HepG2 (cell line): ENCODE results near the gene ZNF749. TPM values are rescaled to one million over a fixed set of nuclear protein-coding genes. Genes with fewer than 3 reads are reported as not detected.

Source experiments
- DMAP1 ChIP-seq: IDR thresholded peaks from 2 replicates; pipeline ENCODE4 v1.6.1; 2016
- DR1 ChIP-seq: sonication (generic); formaldehyde crosslinking; IDR thresholded peaks from 2 replicates; pipeline ENCODE4 v1.8.0; 2021; ENCODE audit warnings: mild to moderate bottlenecking, missing genetic modification reagents, inconsistent platforms
- ELF4 ChIP-seq: sonication (generic); formaldehyde crosslinking; IDR thresholded peaks from 2 replicates; pipeline ENCODE4 v1.5.0; 2020; ENCODE audit warnings: missing genetic modification reagents, mild to moderate bottlenecking, moderate library complexity, borderline replicate concordance
- GPBP1L1 ChIP-seq: sonication (generic); formaldehyde crosslinking; IDR thresholded peaks from 2 replicates; pipeline ENCODE4 v1.5.0; 2020; ENCODE audit warnings: mild to moderate bottlenecking, missing genetic modification reagents
- HDAC6 ChIP-seq: fragments of 200-600 bp; sonication (generic); IDR thresholded peaks from 2 replicates; pipeline ENCODE4 v1.7.0; 2017; ENCODE audit warnings: mild to moderate bottlenecking, antibody characterized with exemption, low read length, low read depth
- HES4 ChIP-seq: sonication (generic); formaldehyde crosslinking; IDR thresholded peaks from 2 replicates; pipeline ENCODE4 v1.9.0; 2021; ENCODE audit warnings: mild to moderate bottlenecking, missing genetic modification reagents, borderline replicate concordance
- KAT7 ChIP-seq: IDR thresholded peaks from 2 replicates; pipeline ENCODE4 v1.6.1; 2018; ENCODE audit warnings: borderline replicate concordance, missing compliant biosample characterization
- KAT8 ChIP-seq: IDR thresholded peaks from 2 replicates; pipeline ENCODE4 v1.6.1; 2016; ENCODE audit warnings: missing genetic modification reagents, missing compliant biosample characterization
- KLF6 ChIP-seq: IDR thresholded peaks from 2 replicates; pipeline ENCODE4 v1.8.0; 2016; ENCODE audit warnings: missing biosample characterization, missing genetic modification reagents
- MIXL1 ChIP-seq: IDR thresholded peaks from 2 replicates; pipeline ENCODE4 v1.6.1; 2016
- NR2C2 ChIP-seq: sonication (generic); formaldehyde crosslinking; IDR thresholded peaks from 2 replicates; pipeline ENCODE4 v1.4.0; 2020; ENCODE audit warnings: missing genetic modification reagents, mild to moderate bottlenecking, moderate library complexity, borderline replicate concordance
- PHB2 ChIP-seq: fragments of 450-650 bp; IDR thresholded peaks from 2 replicates; pipeline ENCODE4 v1.6.1; 2018; ENCODE audit not compliant: partially characterized antibody
- SP2 ChIP-seq: sonication (generic); formaldehyde crosslinking; IDR thresholded peaks from 2 replicates; pipeline ENCODE4 v1.5.1; 2020; ENCODE audit warnings: mild to moderate bottlenecking, missing genetic modification reagents
- SRSF9 ChIP-seq: fragments of 200-400 bp; formaldehyde crosslinking; IDR thresholded peaks from 2 replicates; pipeline ENCODE4 v1.6.1; 2018; ENCODE audit warnings: borderline replicate concordance, mild to moderate bottlenecking, low read depth, low read length; ENCODE audit not compliant: insufficient read depth, poor library complexity, severe bottlenecking
- TEAD2 ChIP-seq: sonication (generic); formaldehyde crosslinking; IDR thresholded peaks from 2 replicates; pipeline ENCODE4 v1.9.0; 2021; ENCODE audit warnings: missing genetic modification reagents
- XBP1 ChIP-seq: sonication (generic); formaldehyde crosslinking; IDR thresholded peaks from 2 replicates; pipeline ENCODE4 v1.5.0; 2020; ENCODE audit warnings: missing genetic modification reagents
- ZBTB38 ChIP-seq: sonication (generic); formaldehyde crosslinking; IDR thresholded peaks from 2 replicates; pipeline ENCODE4 v1.5.1; 2020; ENCODE audit warnings: mild to moderate bottlenecking, missing genetic modification reagents
- ZKSCAN8 ChIP-seq: IDR thresholded peaks from 2 replicates; pipeline ENCODE4 v1.6.1; 2016; ENCODE audit warnings: borderline replicate concordance, missing genetic modification reagents, missing compliant biosample characterization
- ZMAT5 ChIP-seq: sonication (generic); formaldehyde crosslinking; IDR thresholded peaks from 2 replicates; pipeline ENCODE4 v1.5.0; 2020; ENCODE audit warnings: mild to moderate bottlenecking, low read depth, missing genetic modification reagents, borderline replicate concordance
- ZNF143 ChIP-seq: sonication (generic); formaldehyde crosslinking; IDR thresholded peaks from 2 replicates; pipeline ENCODE4 v1.4.0; 2020; ENCODE audit warnings: missing genetic modification reagents
- ZNF33A ChIP-seq: sonication (generic); formaldehyde crosslinking; IDR thresholded peaks from 2 replicates; pipeline ENCODE4 v1.5.1; 2020; ENCODE audit warnings: missing genetic modification reagents, mild to moderate bottlenecking, moderate library complexity, borderline replicate concordance
- ZNF510 ChIP-seq: sonication (generic); formaldehyde crosslinking; IDR thresholded peaks from 2 replicates; pipeline ENCODE4 v1.4.0; 2020; ENCODE audit warnings: low read depth, mild to moderate bottlenecking, missing genetic modification reagents
- ZNF589 ChIP-seq: sonication (generic); formaldehyde crosslinking; conservative IDR thresholded peaks from 2 replicates; pipeline ENCODE4 v1.8.0; 2022; ENCODE audit warnings: mild to moderate bottlenecking, moderate library complexity, missing genetic modification reagents
- polyA plus RNA-seq, 8 experiments: library from polyadenylated mRNA; depleted of rRNA in 3 of 8; stranded (reverse) in 7 of 8; unstranded in 1 of 8; fragments of >200 nt; fragmentation: Illumina TruSeq in 4 of 8; extraction: Trizol in 4 of 8; gene quantifications; 2 replicates each; pipeline versions ENCODE4 v1.2.1 to v1.2.3, GENCODE V29; 2011 to 2016; ENCODE audit warnings: low read depth in 4 of 8, missing spikeins in 1 of 8, mixed read lengths in 1 of 8; ENCODE audit not compliant: insufficient read depth in 1 of 8
- total RNA-seq, 5 experiments: library from RNA; depleted of rRNA; stranded (reverse); fragments of >200 nt; fragmentation: Illumina TruSeq; extraction: Trizol; gene quantifications; 2 replicates each; pipeline ENCODE4 v1.2.3, GENCODE V29; 2016; ENCODE audit warnings: low read depth in 1 of 5
- TF ChIP-seq, protein P1 (sequence below): sonication (generic); formaldehyde crosslinking; IDR thresholded peaks from 2 replicates; pipeline ENCODE4 v1.5.0; 2020; ENCODE audit warnings: mild to moderate bottlenecking, missing genetic modification reagents
- TF ChIP-seq, protein P2 (sequence below): sonication (generic); formaldehyde crosslinking; IDR thresholded peaks from 2 replicates; pipeline ENCODE4 v1.8.1; 2023; ENCODE audit warnings: mild to moderate bottlenecking, missing genetic modification reagents, borderline replicate concordance
- TF ChIP-seq, protein P3 (sequence below), 2 experiments: fragments of 450-650 bp in 1 of 2; sonication (generic) in 1 of 2; formaldehyde crosslinking; IDR thresholded peaks; 2 replicates each; pipeline versions ENCODE4 v1.5.0 to v1.8.0; 2020 to 2022; ENCODE audit warnings: mild to moderate bottlenecking in 1 of 2, missing genetic modification reagents in 1 of 2

Gene ZNF749
- total and polyA plus RNA-seq, 2 of the 13 experiments (the other 11 are each of a cell fraction or from before 2014, with no cell fraction given) = 18.9 to 21.0 TPM

- TF ChIP-seq SRSF9 (no peak), NR2C2 (CRISPR knock-in tag) (peak; percentile 62; the same call in 1 of the 2 replicates), ZNF143 (CRISPR knock-in tag) (peak; percentile 98), SP2 (CRISPR knock-in tag) (peak; percentile 96), ZMAT5 (CRISPR knock-in tag) (no peak), PHB2 (no peak), HDAC6 (no peak), ELF4 (CRISPR knock-in tag) (no peak), DR1 (0 out of 2 replicates have a peak, but pooled peaks have one; percentile 41), KAT8 (CRISPR knock-in tag) (peak; percentile 93), KAT7 (CRISPR knock-in tag) (peak; percentile 77; the same call in 1 of the 2 replicates), ZBTB38 (CRISPR knock-in tag) (no peak), ZNF510 (CRISPR knock-in tag) (no peak), ZNF589 (CRISPR knock-in tag) (no peak), ZNF33A (CRISPR knock-in tag) (0 out of 2 replicates have a peak, but pooled peaks have one; percentile 70), GPBP1L1 (CRISPR knock-in tag) (no peak), DMAP1 (CRISPR knock-in tag) (peak; percentile 63), MIXL1 (peak; percentile 58; the same call in 1 of the 2 replicates), XBP1 (CRISPR knock-in tag) (no peak), KLF6 (CRISPR knock-in tag) (no peak), ZKSCAN8 (CRISPR knock-in tag) (no peak), TEAD2 (CRISPR knock-in tag) (no peak), HES4 (no peak)
- TF ChIP-seq, protein P1, sequence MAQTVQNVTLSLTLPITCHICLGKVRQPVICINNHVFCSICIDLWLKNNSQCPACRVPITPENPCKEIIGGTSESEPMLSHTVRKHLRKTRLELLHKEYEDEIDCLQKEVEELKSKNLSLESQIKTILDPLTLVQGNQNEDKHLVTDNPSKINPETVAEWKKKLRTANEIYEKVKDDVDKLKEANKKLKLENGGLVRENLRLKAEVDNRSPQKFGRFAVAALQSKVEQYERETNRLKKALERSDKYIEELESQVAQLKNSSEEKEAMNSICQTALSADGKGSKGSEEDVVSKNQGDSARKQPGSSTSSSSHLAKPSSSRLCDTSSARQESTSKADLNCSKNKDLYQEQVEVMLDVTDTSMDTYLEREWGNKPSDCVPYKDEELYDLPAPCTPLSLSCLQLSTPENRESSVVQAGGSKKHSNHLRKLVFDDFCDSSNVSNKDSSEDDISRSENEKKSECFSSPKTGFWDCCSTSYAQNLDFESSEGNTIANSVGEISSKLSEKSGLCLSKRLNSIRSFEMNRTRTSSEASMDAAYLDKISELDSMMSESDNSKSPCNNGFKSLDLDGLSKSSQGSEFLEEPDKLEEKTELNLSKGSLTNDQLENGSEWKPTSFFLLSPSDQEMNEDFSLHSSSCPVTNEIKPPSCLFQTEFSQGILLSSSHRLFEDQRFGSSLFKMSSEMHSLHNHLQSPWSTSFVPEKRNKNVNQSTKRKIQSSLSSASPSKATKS = no peak
- TF ChIP-seq, protein P2, sequence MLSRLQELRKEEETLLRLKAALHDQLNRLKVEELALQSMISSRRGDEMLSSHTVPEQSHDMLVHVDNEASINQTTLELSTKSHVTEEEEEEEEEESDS (CRISPR knock-in tag) = no peak
- TF ChIP-seq, protein P3, sequence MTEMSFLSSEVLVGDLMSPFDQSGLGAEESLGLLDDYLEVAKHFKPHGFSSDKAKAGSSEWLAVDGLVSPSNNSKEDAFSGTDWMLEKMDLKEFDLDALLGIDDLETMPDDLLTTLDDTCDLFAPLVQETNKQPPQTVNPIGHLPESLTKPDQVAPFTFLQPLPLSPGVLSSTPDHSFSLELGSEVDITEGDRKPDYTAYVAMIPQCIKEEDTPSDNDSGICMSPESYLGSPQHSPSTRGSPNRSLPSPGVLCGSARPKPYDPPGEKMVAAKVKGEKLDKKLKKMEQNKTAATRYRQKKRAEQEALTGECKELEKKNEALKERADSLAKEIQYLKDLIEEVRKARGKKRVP (CRISPR knock-in tag; IDR thresholded peaks at IDR 0.05) = no peak
These were observed 42.3 kb downstream of the ZNF749 start, which contains the start of gene ZNF772 (continued) for GRCh38 chr19:57477191-57478008.
